GM23338 (cell line): ENCODE results near the gene SLC66A2.

Experiments
- CREB1 ChIP-seq: fragments of 250-450 bp; sonication (Bioruptor Pico); IDR thresholded peaks from 2 replicates; pipeline ENCODE4 v1.5.0; 2020; ENCODE audit warnings: low read depth, mild to moderate bottlenecking, moderate library complexity
- EZH2 ChIP-seq: fragments of 200-600 bp; sonication (generic); IDR thresholded peaks from one replicate; pipeline ENCODE4 v1.8.0; 2017; ENCODE audit warnings: antibody characterized with exemption, mild to moderate bottlenecking, low read depth; ENCODE audit not compliant: unreplicated experiment
- EZH2phosphoT487 ChIP-seq: fragments of 200-600 bp; sonication (generic); IDR thresholded peaks from one replicate; pipeline ENCODE4 v1.8.1; 2018; ENCODE audit warnings: antibody characterized with exemption; ENCODE audit not compliant: unreplicated experiment
- JUNB ChIP-seq: IDR thresholded peaks from one replicate; pipeline ENCODE4 v1.6.1; 2016; ENCODE audit warnings: antibody characterized with exemption; ENCODE audit not compliant: unreplicated experiment
- NANOG ChIP-seq: IDR thresholded peaks from 2 replicates; pipeline ENCODE4 v1.6.1; 2016; ENCODE audit warnings: antibody characterized with exemption, borderline replicate concordance
- POLR2AphosphoS5 ChIP-seq: IDR thresholded peaks from 2 replicates; pipeline ENCODE4 v1.6.1; 2016; ENCODE audit warnings: antibody characterized with exemption, low read depth
- REST ChIP-seq: IDR thresholded peaks from one replicate; pipeline ENCODE4 v1.6.1; 2018; ENCODE audit warnings: antibody characterized with exemption; ENCODE audit not compliant: unreplicated experiment
- STAT1 ChIP-seq: IDR thresholded peaks from one replicate; pipeline ENCODE4 v1.6.1; 2016; ENCODE audit warnings: antibody characterized with exemption; ENCODE audit not compliant: unreplicated experiment
- ZNF331 ChIP-seq: fragments of 250-450 bp; sonication (Bioruptor Pico); IDR thresholded peaks from 2 replicates; pipeline ENCODE4 v1.5.0; 2020; ENCODE audit warnings: low read depth, mild to moderate bottlenecking, moderate library complexity
- TF ChIP-seq, protein P1 (sequence below), 2 experiments: fragments of 200-600 bp in 1 of 2; sonication (generic) in 1 of 2; conservative IDR thresholded peaks; 2 replicates each; pipeline versions ENCODE4 v1.5.1 to v1.6.1; 2016 to 2017; ENCODE audit warnings: antibody characterized with exemption in 2 of 2, low read depth in 2 of 2, mild to moderate bottlenecking in 2 of 2, moderate library complexity in 1 of 2
- TF ChIP-seq, protein P2 (sequence below): IDR thresholded peaks from 2 replicates; pipeline ENCODE4 v1.6.1; 2016; ENCODE audit warnings: antibody characterized with exemption

DNA sequence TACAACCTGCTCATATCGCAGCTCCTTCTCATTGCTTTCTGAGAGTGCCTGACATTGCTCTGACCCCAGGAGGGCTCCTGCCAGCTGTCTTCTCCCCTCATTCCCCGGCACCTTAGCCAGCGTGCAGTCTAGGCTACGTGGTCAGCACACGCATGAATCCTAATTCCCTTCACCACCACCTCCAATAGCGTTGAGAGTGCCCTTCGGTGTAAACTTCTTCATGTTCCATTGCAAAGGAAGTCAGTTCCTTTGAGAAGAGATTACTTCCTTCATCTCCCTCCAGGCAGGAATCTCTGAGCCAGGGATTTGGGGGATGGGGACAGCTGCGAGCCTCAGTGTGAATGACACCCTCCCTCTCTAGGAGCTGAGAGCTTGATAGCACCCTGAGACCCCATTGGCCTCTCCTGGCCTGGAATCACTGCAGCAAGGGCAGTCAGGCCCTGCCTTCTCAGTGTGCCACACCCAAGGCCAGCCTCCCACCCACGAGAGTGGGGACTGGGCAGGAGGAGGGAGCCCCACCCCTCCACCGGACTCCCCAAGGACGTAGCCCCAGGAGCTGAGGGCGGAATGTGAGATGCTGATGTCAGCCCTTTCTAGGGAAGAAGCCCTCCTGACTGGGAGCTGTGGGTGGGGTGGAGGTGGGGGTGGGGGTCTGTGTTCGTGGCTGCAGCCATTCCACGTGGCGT, 53.4 kb downstream of the SLC66A2 start:
- TF ChIP-seq, protein P1, sequence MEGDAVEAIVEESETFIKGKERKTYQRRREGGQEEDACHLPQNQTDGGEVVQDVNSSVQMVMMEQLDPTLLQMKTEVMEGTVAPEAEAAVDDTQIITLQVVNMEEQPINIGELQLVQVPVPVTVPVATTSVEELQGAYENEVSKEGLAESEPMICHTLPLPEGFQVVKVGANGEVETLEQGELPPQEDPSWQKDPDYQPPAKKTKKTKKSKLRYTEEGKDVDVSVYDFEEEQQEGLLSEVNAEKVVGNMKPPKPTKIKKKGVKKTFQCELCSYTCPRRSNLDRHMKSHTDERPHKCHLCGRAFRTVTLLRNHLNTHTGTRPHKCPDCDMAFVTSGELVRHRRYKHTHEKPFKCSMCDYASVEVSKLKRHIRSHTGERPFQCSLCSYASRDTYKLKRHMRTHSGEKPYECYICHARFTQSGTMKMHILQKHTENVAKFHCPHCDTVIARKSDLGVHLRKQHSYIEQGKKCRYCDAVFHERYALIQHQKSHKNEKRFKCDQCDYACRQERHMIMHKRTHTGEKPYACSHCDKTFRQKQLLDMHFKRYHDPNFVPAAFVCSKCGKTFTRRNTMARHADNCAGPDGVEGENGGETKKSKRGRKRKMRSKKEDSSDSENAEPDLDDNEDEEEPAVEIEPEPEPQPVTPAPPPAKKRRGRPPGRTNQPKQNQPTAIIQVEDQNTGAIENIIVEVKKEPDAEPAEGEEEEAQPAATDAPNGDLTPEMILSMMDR (conservative IDR thresholded peaks at IDR 0.05; ENCODE audit: low read depth in 2 of 2) = no peak
- TF ChIP-seq POLR2AphosphoS5 = no peak
- TF ChIP-seq EZH2 = no peak
- no peak for TF ChIP-seq REST
- TF ChIP-seq ZNF331 = no peak
- TF ChIP-seq EZH2phosphoT487 = no peak
- TF ChIP-seq JUNB = no peak
- TF ChIP-seq, protein P2, sequence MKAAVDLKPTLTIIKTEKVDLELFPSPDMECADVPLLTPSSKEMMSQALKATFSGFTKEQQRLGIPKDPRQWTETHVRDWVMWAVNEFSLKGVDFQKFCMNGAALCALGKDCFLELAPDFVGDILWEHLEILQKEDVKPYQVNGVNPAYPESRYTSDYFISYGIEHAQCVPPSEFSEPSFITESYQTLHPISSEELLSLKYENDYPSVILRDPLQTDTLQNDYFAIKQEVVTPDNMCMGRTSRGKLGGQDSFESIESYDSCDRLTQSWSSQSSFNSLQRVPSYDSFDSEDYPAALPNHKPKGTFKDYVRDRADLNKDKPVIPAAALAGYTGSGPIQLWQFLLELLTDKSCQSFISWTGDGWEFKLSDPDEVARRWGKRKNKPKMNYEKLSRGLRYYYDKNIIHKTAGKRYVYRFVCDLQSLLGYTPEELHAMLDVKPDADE = no peak
- no peak for TF ChIP-seq CREB1 (CRISPR knock-in tag)
- no peak for TF ChIP-seq NANOG
- no peak for TF ChIP-seq STAT1
